ENCODE data around the gene KRTAP10-7. TPM values are rescaled to one million over a fixed set of nuclear protein-coding genes. Genes with fewer than 3 reads are reported as not detected.
"Not testable (repeated sequence)": the region's sequence is repeated elsewhere in the genome, so short reads cannot be mapped to it uniquely, and the experiment has no call there.

The KRTAP10-7 gene
- total RNA-seq, 4 donors from 2014 or later = not detected

- Histone ChIP-seq H3K27me3 (no peaks in the 10 kb centered on the region), H3K4me1 (no peaks in the 10 kb centered on the region), H3K36me3 (no peaks in the 10 kb centered on the region), H3K9me3 (no peaks in the 10 kb centered on the region), H3K27ac (no peak overlapping the region), H3K4me3 (no peak overlapping the region)
- DNase-seq = no peak
- no peak for TF ChIP-seq POLR2A (IDR thresholded peaks at IDR 0.05)
- no peak for TF ChIP-seq CTCF (IDR thresholded peaks at IDR 0.05)
- intact Hi-C loops (cut with DNase I; ENCODE audit: low total_unique reads) = no loop called here
Observed at GRCh38 chr21:44623575-44623974, 23.2 kb downstream of the KRTAP10-7 start.

- Histone ChIP-seq H3K36me3 (no peaks in the 10 kb centered on the region), H3K4me1 (no peaks in the 10 kb centered on the region), H3K9me3 (no peaks in the 10 kb centered on the region), H3K27ac (no peak overlapping the region), H3K4me3 (no peak overlapping the region), H3K27me3 (no peaks in the 10 kb centered on the region)
- no peak for DNase-seq
- TF ChIP-seq POLR2A (IDR thresholded peaks at IDR 0.05) = no peak
- no peak for TF ChIP-seq CTCF (IDR thresholded peaks at IDR 0.05)
- intact Hi-C loops (cut with DNase I; ENCODE audit: low total_unique reads) = no loop called here
Observed at GRCh38 chr21:44625756-44626155, 25.4 kb downstream of the KRTAP10-7 start.

GRCh38 chr21:44626262-44626661, 25.9 kb downstream of the KRTAP10-7 start:
- intact Hi-C loops (cut with DNase I; ENCODE audit: low total_unique reads) = no loop called here
- TF ChIP-seq POLR2A (IDR thresholded peaks at IDR 0.05) (no peak), CTCF (IDR thresholded peaks at IDR 0.05) (no peak)
- DNase-seq = no peak
- H3K9me3 ChIP-seq = no peaks in the 10 kb centered on the region
- no peak overlapping the region for H3K4me3 ChIP-seq
- H3K4me1 ChIP-seq = no peaks in the 10 kb centered on the region
- no peaks in the 10 kb centered on the region for H3K36me3 ChIP-seq
- no peaks in the 10 kb centered on the region for H3K27me3 ChIP-seq
- H3K27ac ChIP-seq = no peak overlapping the region

GRCh38 chr21:44626673-44627143, 26.3 kb downstream of the KRTAP10-7 start, which contains the start of gene KRTAP10-9:
KRTAP10-9 (plus strand) TSS chr21:44627093; CDS start chr21:44627172, 79 bp downstream.
- no peaks in the 10 kb centered on the region for H3K4me1 ChIP-seq
- intact Hi-C loops (cut with DNase I; ENCODE audit: low total_unique reads) = no loop called here
- H3K27me3 ChIP-seq = no peaks in the 10 kb centered on the region
- H3K27ac ChIP-seq = no peak within 1 kb of the TSS
- no peak for DNase-seq
- H3K4me3 ChIP-seq = no peak within 1 kb of the TSS
- H3K9me3 ChIP-seq = peaks cover 0 to 1% of the 10 kb centered on the region in 2 donors
- no peaks in the 10 kb centered on the region for H3K36me3 ChIP-seq
- TF ChIP-seq CTCF (IDR thresholded peaks at IDR 0.05) (no peak), POLR2A (IDR thresholded peaks at IDR 0.05) (no peak)

GRCh38 chr21:44627181-44627822, 26.9 kb downstream of the KRTAP10-7 start:
- DNase-seq; H3K27ac ChIP-seq; H3K4me3 ChIP-seq; intact Hi-C loops (cut with DNase I; ENCODE audit: low total_unique reads); H3K36me3 ChIP-seq; H3K9me3 ChIP-seq; H3K27me3 ChIP-seq; H3K4me1 ChIP-seq: not testable (repeated sequence)

GRCh38 chr21:44627831-44628233, 27.4 kb downstream of the KRTAP10-7 start:
- H3K36me3 ChIP-seq; H3K27me3 ChIP-seq; intact Hi-C loops (cut with DNase I; ENCODE audit: low total_unique reads); H3K27ac ChIP-seq; H3K4me1 ChIP-seq; DNase-seq; H3K4me3 ChIP-seq; H3K9me3 ChIP-seq: not testable (repeated sequence)

All from uterus (tissue), 4 donors.